RWPE1 (cell line): ENCODE measurements around the gene MDFIC2.
"Not testable (repeated sequence)": the region's sequence is repeated elsewhere in the genome, so short reads cannot be mapped to it uniquely, and the experiment has no call there.

ENCODE experiments used
- CTCF ChIA-PET: fragments of 350-600 bp; sonication (Branson Sonifier 250); formaldehyde crosslinking; extraction: SDS; loops from one replicate; lab custom pipeline; 2021; lab: Yijun Ruan, JAX
- POLR2A ChIA-PET: fragments of 400-600 bp; formaldehyde crosslinking; extraction: SDS; loops from one replicate; lab custom pipeline; 2020; ENCODE audit warnings: antibody characterized with exemption; ENCODE audit not compliant: low non-redundant PET; lab: Yijun Ruan, JAX
- DNase-seq: peaks from one replicate; pipeline ENCODE4 v3.0.0; 2012; ENCODE audit warnings: low spot score
- H3K27ac ChIP-seq: fragments of 450-650 bp; 2 replicates; pipeline ENCODE4 v1.5.1; 2017
- TF ChIP-seq, protein P1 (sequence below): fragments of 450-650 bp; conservative IDR thresholded peaks from 2 replicates; pipeline ENCODE4 v1.5.1; 2017; ENCODE audit warnings: low read depth, mild to moderate bottlenecking

The MDFIC2 gene

DNA sequence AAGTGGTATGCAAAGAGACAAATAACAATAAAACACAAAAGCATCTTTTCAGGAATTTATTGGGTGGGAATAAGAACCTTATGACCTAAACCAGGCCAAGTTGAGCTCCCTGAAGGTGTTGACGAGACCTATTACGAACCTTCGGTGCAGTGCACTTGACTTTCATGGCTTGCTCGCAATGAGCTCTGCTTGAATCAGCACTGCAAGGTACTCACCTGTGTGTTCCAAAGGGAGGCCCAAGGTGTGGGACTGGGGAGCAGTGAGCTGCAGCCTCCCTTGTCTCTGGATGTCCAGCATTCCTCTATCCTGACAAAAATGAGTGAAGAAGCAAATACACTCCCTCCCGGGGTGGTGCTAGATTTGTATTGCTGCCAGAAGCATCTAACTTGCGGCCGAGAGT lies at the start of gene MDFIC2:
TSS of gene MDFIC2 (minus strand) at position 303 of the 400 bp plus-strand sequence. CDS start 665 bp downstream, outside the sequence.
- POLR2A ChIA-PET = no interaction called here

DNA sequence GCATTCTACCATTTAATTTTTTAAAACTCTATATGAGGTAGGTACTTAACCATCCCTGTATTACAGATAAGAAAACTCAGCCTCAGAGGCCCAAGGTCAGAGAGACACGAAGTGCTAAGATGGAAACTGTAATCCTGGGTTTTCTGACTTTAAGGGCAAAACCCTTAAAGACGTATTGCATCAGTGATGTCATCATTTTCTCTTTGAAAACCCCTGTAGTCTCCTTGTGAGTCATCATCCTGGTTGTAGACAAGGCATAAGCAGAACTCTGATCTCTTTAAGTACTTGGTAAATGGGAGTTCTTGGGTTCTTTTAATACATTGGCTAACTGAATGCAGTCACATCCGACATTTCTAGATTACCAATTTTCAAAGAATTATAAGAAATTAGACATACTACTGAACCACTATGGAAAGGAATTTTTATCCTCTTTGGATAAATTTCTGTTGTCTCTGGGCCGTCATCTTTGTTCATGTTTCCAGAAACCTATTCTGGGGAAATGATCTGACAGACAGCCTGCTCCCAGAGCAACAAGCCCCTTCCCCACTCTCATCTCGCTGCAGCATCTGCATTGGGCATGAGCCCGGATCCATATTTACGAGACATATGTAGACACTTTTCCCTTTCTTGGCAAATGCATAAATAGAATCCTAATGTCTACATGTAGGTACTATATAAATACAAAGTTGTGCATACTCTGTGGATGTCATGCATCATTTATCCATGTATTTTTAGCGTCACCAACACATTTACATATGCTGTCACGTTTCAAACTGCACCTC lies 48.7 kb upstream of the MDFIC2 start:
- CTCF ChIA-PET = no interaction called here
- H3K27ac ChIP-seq = no peak overlapping the region
- POLR2A ChIA-PET = no interaction called here
- DNase-seq = no peak
- TF ChIP-seq, protein P1, sequence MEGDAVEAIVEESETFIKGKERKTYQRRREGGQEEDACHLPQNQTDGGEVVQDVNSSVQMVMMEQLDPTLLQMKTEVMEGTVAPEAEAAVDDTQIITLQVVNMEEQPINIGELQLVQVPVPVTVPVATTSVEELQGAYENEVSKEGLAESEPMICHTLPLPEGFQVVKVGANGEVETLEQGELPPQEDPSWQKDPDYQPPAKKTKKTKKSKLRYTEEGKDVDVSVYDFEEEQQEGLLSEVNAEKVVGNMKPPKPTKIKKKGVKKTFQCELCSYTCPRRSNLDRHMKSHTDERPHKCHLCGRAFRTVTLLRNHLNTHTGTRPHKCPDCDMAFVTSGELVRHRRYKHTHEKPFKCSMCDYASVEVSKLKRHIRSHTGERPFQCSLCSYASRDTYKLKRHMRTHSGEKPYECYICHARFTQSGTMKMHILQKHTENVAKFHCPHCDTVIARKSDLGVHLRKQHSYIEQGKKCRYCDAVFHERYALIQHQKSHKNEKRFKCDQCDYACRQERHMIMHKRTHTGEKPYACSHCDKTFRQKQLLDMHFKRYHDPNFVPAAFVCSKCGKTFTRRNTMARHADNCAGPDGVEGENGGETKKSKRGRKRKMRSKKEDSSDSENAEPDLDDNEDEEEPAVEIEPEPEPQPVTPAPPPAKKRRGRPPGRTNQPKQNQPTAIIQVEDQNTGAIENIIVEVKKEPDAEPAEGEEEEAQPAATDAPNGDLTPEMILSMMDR = no peak

More for the DNA sequence above, at the start of gene MDFIC2:
- DNase-seq = peak; percentile 1
- TF ChIP-seq, protein P1 = no peak
- no peak within 1 kb of the TSS for H3K27ac ChIP-seq
- CTCF ChIA-PET = no interaction called here

DNA sequence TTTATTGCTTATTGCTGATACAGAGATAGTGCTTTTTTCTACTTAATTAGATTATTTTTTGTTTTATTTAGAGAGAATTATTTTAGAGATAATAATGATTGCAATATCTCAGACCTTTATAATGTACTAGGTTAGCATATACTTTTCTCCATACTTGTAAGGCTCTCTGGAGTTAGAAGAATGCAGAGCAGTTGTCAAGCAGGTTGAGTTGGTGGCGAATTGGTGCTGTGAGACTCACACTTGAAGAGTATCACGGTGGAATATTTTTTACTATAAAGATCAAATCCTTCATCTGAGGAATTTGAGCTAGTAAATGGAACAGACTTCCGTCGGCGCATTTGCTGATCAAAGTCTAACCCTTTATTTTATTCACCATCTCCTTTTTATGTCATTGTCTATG lies 47.3 kb upstream of the MDFIC2 start:
- TF ChIP-seq, protein P1 = no peak
- ChIA-PET POLR2A (no interaction called here), CTCF (no interaction called here)
- DNase-seq = no peak
- no peak overlapping the region for H3K27ac ChIP-seq

DNA sequence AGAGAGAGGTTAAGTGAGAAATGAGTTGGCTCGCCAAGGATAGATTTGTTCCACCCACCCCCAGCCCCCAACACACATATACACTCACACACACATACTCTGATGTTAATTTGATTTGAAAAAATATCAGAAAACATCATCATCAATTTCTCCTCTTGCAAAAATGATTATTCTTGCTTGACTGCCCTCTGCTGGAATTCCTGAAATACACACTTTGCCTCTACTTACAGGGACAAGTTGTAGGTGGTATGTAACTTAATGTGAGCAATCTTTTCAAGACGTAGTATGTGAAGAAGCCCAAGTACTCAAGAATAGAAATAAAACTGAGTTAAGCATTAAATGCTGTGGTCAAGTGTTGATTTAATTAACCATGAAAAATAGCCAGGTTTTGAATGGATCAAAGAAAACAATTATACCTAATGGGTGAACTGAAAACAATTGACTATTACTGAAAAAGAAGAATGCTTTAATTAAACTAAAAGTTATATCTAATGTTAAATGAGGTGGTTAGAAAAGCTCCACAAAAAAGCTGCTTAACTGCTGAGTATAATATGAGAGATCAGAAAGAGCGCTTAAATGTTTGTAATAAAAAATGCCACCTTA lies 46.6 kb upstream of the MDFIC2 start:
- POLR2A ChIA-PET = no interaction called here
- peak; percentile 0 for DNase-seq
- CTCF ChIA-PET = no interaction called here
- no peak overlapping the region for H3K27ac ChIP-seq
- TF ChIP-seq, protein P1 = peak; percentile 58

DNA sequence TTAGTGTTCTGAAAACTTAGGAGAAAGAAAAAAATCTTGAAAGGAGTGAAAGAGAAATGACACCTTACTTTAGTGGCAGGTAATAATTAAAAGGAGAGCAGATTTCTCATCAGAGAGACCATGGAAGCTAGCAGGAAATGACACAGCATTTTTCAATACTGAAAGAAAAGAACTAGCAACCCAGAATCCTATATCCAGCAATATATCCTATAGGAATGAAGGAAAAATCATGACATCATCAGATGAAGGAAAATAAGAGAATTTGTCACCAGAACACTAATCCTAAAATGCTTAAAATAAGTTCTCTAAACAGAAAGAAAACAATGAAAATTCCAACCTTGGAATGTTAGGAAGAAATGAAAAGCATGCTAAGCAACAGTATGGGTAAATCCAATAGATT lies 39.8 kb upstream of the MDFIC2 start:
- TF ChIP-seq, protein P1 = no peak
- no peak overlapping the region for H3K27ac ChIP-seq
- no peak for DNase-seq
- POLR2A ChIA-PET = no interaction called here
- CTCF ChIA-PET = interaction anchor here (0.7 kb wide), 1 partner anchor 1310 kb away, joined by 5 read pairs; no protein-coding TSS in a partner anchor

DNA sequence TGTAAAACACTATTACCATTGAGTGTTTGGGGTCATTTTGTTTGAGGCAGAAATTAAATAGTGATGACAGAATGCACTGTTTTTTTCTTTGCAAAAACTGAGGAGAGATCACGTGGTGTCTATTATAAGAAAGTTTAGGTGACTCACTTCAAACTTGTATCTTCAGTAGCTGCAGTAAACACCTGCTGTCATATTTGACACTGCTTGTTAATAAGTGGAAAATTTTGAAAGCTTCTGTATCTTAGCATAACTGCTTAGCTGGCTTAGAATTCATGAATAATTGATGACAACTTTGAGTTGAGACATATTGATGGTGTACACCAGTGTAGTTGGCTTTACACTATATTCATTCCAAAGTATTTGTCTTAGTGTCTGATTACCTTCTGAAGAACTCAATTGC lies 29.7 kb upstream of the MDFIC2 start:
- CTCF ChIA-PET = interaction anchor here (0.6 kb wide), 1 partner anchor 9 kb away, joined by 3 read pairs; no protein-coding TSS in a partner anchor
- no peak overlapping the region for H3K27ac ChIP-seq
- TF ChIP-seq, protein P1 = no peak
- POLR2A ChIA-PET = no interaction called here
- DNase-seq = no peak

DNA sequence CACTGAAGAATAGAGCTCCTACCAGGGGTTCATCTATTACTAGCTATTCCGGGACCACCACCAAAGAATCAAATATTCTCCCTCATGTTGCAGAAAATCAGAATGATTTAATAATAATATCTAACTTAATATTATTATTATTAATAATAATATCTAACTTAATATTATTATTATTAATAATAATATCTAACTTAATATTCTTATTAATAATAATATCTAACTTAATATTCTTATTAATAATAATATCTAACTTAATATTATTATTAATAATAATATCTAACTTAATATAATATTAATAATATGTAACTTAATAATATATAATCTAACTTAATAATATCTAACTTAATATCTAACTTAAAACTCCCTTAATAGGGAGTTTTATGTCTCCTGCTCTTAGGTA lies 24.4 kb upstream of the MDFIC2 start:
- POLR2A ChIA-PET, DNase-seq, H3K27ac ChIP-seq: not testable (repeated sequence)
- CTCF ChIA-PET = interaction anchor here (0.7 kb wide), 1 partner anchor 14 kb away, joined by 3 read pairs; no protein-coding TSS in a partner anchor
